Activated CD8-positive, alpha-beta memory T cell treated with anti-CD3 and anti-CD28 coated beads for 36 hours (primary cell): ENCODE results near the gene SUN3. TPM values are rescaled to one million over a fixed set of nuclear protein-coding genes. Genes with fewer than 3 reads are reported as not detected.

Experiments used
- CTCF ChIA-PET: fragments of 350-600 bp; sonication (Branson Sonifier 250); formaldehyde crosslinking; loops from one replicate; lab custom pipeline; 2021; ENCODE audit warnings: antibody characterized with exemption; lab: Charles Lee
- POLR2A ChIA-PET: fragments of 350-600 bp; sonication (Branson Sonifier 250); formaldehyde crosslinking; loops from one replicate; lab custom pipeline; 2021; ENCODE audit warnings: antibody characterized with exemption; lab: Charles Lee
- total RNA-seq, 2 experiments: library from RNA; stranded (reverse); gene quantifications; one replicate each; pipeline ENCODE4 v1.2.3, GENCODE V29; 2021

The SUN3 gene
- total RNA-seq, 2 experiments from 2014 or later: not detected

GRCh38 chr7:47939425-47940036, 89.4 kb downstream of the SUN3 start:
- POLR2A ChIA-PET: no interaction called here
- CTCF ChIA-PET: interaction anchor here (1.9 to 2.1 kb wide), 2 partner anchors 55 to 215 kb away, joined by 6 to 8 read pairs; no protein-coding TSS in a partner anchor

- POLR2A ChIA-PET: no interaction called here
- CTCF ChIA-PET: interaction anchor here (1.9 to 2.1 kb wide), 2 partner anchors 54 to 216 kb away, joined by 6 to 8 read pairs; no protein-coding TSS in a partner anchor
These were observed 90.2 kb downstream of the SUN3 start for GRCh38 chr7:47938574-47939165.

GRCh38 chr7:47937711-47938573, 91.0 kb downstream of the SUN3 start:
- ChIA-PET POLR2A (no interaction called here), CTCF (interaction anchor here (1.4 to 2.1 kb wide), 3 partner anchors 53 to 217 kb away, joined by 3 to 8 read pairs (median 6); no protein-coding TSS in a partner anchor)

Other genes starting within 250 kb of the SUN3 start
- gene PKD1L1, start 80.6 kb downstream of the SUN3 start, total RNA-seq: under 1 TPM; 0.08 TPM
- 10 to 100 TPM; 54.6 to 57.0 TPM for gene HUS1, start 49.5 kb downstream of the SUN3 start, total RNA-seq
- gene C7orf57, start 6.4 kb upstream of the SUN3 start, total RNA-seq: 1 to 10 TPM; 2.0 to 2.1 TPM
- 100 to 1,000 TPM; 123 to 125 TPM for gene UPP1, start 60.2 kb upstream of the SUN3 start, total RNA-seq
- gene ABCA13, start 142.4 kb upstream of the SUN3 start, total RNA-seq: not detected